Ascending aorta (tissue), 2 donors: ENCODE measurements around the gene PDCD10. TPM values are rescaled to one million over a fixed set of nuclear protein-coding genes. Genes with fewer than 3 reads are reported as not detected.

Experiments used
- DNase-seq, 2 donors: peaks; one replicate each; pipeline ENCODE4 v3.0.0-alpha.2; 2019; ENCODE audit warnings: low spot score in 2 of 2
- H3K27ac ChIP-seq, 2 donors: fragments of 200-600 bp; sonication (generic); one replicate each; pipeline ENCODE4 v1.5.1; 2016 to 2017; ENCODE audit warnings: mild to moderate bottlenecking in 1 of 2
- H3K27me3 ChIP-seq: fragments of 200-600 bp; sonication (generic); one replicate; pipeline ENCODE4 v1.5.1; 2017
- H3K36me3 ChIP-seq, 2 donors: fragments of 200-600 bp; sonication (generic); one replicate each; pipeline ENCODE4 v1.5.1; 2016
- H3K4me1 ChIP-seq, 2 donors: fragments of 200-600 bp; sonication (generic); one replicate each; pipeline ENCODE4 v1.5.1; 2016 to 2017; ENCODE audit warnings: mild to moderate bottlenecking in 1 of 2
- H3K4me3 ChIP-seq, 2 donors: fragments of 200-600 bp; sonication (generic); one replicate each; pipeline ENCODE4 v1.5.1; 2016 to 2017; ENCODE audit warnings: mild to moderate bottlenecking in 1 of 2
- H3K9me3 ChIP-seq, 2 donors: fragments of 200-600 bp; sonication (generic); one replicate each; pipeline ENCODE4 v1.5.1; 2016
- intact Hi-C: fragments of 100-400 bp; cut with DNase I; formaldehyde crosslinking; loops from one replicate; pipeline ENCODE4 v1.15.1; 2023
- total RNA-seq: library from RNA; depleted of rRNA; stranded (reverse); fragments of >200 nt; gene quantifications from one replicate; pipeline ENCODE4 v1.1.0, GENCODE V29; 2016
- TF ChIP-seq, protein P1 (sequence below), 3 experiments: fragments of 200-600 bp in 2 of 3; fragments of 450-650 bp in 1 of 3; sonication (generic) in 2 of 3; IDR thresholded peaks; one replicate each; pipeline ENCODE4 v1.5.1; 2016 to 2019; ENCODE audit warnings: antibody characterized with exemption in 3 of 3, mild to moderate bottlenecking in 1 of 3, moderate library complexity in 1 of 3

PDCD10 gene
- total RNA-seq: 55.6 TPM

DNA sequence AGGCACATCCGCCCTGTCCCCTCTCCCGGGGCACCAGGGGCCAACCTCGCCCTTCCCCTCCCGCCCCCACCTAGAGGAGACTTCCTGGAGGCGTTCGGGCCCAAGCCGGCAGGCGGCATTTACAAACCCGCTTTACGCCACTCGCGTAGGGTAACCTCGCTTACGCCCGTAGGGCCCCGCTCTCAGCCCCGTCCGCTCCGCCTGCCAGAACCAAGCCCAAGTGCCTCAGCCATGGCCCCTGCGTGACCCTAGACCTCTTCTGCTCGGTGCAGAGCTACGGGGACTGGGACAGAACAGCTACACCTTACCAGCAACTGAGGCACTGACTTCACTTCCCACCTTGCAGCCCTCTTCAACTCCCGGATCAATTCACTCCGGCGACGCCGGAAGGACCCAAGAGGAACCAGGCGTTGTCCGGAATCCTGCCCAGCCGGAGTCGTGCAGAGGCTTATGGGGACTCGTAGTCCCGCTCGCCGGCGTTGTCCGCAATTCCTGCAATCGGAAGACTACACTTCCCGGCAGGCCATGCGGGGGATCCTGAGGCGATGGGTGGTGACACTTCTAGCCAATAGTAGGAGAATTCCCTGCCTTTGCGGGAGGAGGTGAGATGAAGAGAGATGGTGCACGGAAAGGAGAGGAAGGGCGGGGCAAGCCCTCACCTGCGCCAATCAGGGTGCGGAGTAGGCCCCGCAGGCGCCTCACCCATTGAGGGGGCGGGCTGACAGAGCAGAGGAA is at the start of gene PDCD10:
Gene PDCD10 (minus strand): TSS at position 395 of the 735 bp plus-strand sequence. CDS start 14,735 bp downstream, outside the sequence.
- TF ChIP-seq, protein P1, sequence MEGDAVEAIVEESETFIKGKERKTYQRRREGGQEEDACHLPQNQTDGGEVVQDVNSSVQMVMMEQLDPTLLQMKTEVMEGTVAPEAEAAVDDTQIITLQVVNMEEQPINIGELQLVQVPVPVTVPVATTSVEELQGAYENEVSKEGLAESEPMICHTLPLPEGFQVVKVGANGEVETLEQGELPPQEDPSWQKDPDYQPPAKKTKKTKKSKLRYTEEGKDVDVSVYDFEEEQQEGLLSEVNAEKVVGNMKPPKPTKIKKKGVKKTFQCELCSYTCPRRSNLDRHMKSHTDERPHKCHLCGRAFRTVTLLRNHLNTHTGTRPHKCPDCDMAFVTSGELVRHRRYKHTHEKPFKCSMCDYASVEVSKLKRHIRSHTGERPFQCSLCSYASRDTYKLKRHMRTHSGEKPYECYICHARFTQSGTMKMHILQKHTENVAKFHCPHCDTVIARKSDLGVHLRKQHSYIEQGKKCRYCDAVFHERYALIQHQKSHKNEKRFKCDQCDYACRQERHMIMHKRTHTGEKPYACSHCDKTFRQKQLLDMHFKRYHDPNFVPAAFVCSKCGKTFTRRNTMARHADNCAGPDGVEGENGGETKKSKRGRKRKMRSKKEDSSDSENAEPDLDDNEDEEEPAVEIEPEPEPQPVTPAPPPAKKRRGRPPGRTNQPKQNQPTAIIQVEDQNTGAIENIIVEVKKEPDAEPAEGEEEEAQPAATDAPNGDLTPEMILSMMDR (IDR thresholded peaks at IDR 0.05): no peak
- Histone ChIP-seq H3K4me3 (peak within 1 kb of the TSS; percentile 91), H3K9me3 (no peaks in the 10 kb centered on the region), H3K4me1 (peaks cover 0 to 22% of the 10 kb centered on the region in 2 donors), H3K36me3 (no peaks in the 10 kb centered on the region), H3K27me3 (no peaks in the 10 kb centered on the region), H3K27ac (peak within 1 kb of the TSS; percentile 89 to 92)
- peak; percentile 95 to 99 for DNase-seq
- intact Hi-C loops: loop anchor here (1.0 to 5.0 kb wide), 3 partner anchors 80 to 363 kb away; partner anchors contain the start of gene GOLIM4

DNA sequence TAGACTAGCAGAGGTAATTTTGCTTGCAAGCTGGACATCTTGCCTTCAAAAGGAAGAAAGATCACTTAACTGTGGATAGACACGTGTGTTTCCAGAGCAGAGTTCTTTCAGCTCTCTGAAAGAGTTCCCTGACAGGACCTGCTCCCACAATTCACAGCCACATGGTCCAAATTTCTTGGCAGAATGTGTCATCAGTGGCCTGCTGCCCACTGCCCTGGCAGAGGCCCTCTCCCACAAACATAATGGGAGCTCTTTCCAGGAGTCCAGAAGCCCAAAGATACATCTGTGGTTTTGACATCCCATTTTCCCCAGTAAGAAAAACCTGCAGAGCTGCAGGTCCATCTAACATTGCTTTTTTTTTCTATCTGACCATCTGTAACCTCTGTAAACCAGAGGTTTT is 49.1 kb upstream of the PDCD10 start:
- intact Hi-C loops: no loop called here
- H3K9me3 ChIP-seq: no peaks in the 10 kb centered on the region
- TF ChIP-seq, protein P1 (IDR thresholded peaks at IDR 0.05): no peak
- H3K27me3 ChIP-seq: no peaks in the 10 kb centered on the region
- no peak for DNase-seq
- H3K4me3 ChIP-seq: no peak overlapping the region
- peak overlapping the region; percentile 4 to 33 for H3K27ac ChIP-seq
- peaks cover 0 to 5% of the 10 kb centered on the region in 2 donors for H3K4me1 ChIP-seq
- no peaks in the 10 kb centered on the region for H3K36me3 ChIP-seq

DNA sequence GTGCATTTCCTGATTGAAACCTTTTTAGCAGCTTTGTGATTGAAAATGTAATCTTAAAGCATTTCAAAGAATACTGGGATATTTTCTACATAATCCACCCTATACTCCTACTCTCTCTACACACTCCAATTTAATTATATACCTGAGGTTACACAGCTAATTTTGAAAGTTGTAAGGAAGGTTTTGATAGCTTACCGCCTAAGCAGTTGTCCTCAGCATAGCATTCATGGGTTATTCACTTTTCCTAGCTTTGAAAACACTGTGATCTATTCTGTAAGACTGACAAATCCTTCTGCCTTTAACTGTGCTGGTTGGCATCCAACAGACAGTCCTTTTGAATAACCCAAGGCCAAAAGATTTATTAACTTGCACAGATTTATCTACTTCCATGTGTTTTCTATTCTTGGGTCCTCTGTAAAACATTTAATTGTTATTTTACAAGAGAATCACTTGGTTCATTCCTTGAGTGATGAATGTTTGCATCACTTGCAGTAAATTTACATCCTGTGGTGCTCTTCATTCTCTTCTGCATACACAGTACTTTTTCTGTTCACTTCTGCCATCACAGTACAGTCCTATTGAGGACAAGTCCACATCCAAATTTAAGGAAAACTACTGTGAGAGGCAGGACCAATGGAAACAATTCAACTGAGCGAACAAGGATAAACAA is 45.7 kb upstream of the PDCD10 start:
- no peaks in the 10 kb centered on the region for H3K36me3 ChIP-seq

DNA sequence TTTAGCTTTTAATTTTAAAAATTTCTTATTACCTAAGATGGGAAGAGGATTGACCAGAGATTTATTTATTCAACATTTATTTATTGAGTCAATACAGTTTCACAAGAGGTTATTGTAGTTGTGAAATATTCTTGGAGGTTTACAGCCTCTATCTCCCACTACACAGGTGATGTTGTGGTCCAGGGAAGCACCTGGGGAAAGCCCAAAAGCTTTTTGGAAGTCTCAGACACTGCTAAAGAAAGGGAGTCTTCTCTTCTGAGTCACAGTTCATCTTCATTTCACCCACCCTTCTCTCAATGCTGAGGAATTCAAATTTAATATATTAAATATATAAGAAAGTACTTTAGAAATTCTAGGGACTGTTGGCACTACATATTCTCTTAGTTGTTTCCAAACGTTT is 42.7 kb upstream of the PDCD10 start:
- DNase-seq: no peak

More for the DNA sequence above, 45.7 kb upstream of the PDCD10 start:
- H3K27ac ChIP-seq: no peak overlapping the region
- intact Hi-C loops: no loop called here
- H3K4me3 ChIP-seq: no peak overlapping the region
- H3K27me3 ChIP-seq: no peaks in the 10 kb centered on the region
- DNase-seq: no peak
- H3K4me1 ChIP-seq: peaks cover 0 to 5% of the 10 kb centered on the region in 2 donors
- no peaks in the 10 kb centered on the region for H3K9me3 ChIP-seq
- TF ChIP-seq, protein P1 (IDR thresholded peaks at IDR 0.05): no peak

DNA sequence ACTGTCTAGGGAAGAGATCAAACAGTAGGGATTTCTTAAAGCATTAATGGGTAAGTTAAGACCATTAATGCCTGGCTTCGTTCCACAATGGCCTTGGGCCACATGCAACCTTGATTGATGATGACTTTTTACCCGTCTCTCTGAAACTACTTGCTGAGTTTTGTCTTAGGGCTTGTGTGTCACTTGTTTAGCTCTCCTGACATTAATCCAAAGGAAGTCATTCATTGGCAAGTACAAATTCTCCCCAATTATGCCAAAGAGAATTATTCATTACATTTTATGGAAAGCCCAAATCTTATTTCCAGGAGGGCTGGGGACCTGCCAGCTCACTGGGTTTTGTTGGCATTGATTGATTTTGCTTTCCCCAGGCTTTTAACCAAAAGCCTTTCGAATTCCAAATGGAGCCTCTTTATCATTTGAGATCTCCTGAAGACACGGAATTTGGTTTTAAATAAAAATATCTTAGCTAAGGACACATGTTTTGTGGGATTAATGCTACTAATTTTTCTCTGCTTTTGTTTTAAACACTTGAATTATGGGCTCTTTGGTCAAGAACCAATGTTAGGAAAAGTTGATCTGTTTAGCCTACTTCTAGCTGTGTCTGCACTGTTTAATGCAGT is 41.5 kb upstream of the PDCD10 start:
- TF ChIP-seq, protein P1 (IDR thresholded peaks at IDR 0.05): no peak
- intact Hi-C loops: no loop called here

More for the DNA sequence above, 42.7 kb upstream of the PDCD10 start:
- no peaks in the 10 kb centered on the region for H3K27me3 ChIP-seq
- no peak overlapping the region for H3K27ac ChIP-seq
- no peaks in the 10 kb centered on the region for H3K4me1 ChIP-seq
- no peak overlapping the region for H3K4me3 ChIP-seq
- intact Hi-C loops: no loop called here
- H3K9me3 ChIP-seq: no peaks in the 10 kb centered on the region
- TF ChIP-seq, protein P1 (IDR thresholded peaks at IDR 0.05): no peak
- no peaks in the 10 kb centered on the region for H3K36me3 ChIP-seq

More for the DNA sequence above, 41.5 kb upstream of the PDCD10 start:
- H3K36me3 ChIP-seq: no peaks in the 10 kb centered on the region
- no peak overlapping the region for H3K4me3 ChIP-seq
- no peaks in the 10 kb centered on the region for H3K27me3 ChIP-seq
- no peaks in the 10 kb centered on the region for H3K9me3 ChIP-seq
- H3K4me1 ChIP-seq: no peaks in the 10 kb centered on the region
- H3K27ac ChIP-seq: no peak overlapping the region
- DNase-seq: no peak
